C4-2B (cell line): ENCODE results near the gene MTHFS.

Source experiments
- H3K27ac ChIP-seq: fragments of 450-650 bp; 2 replicates; pipeline ENCODE4 v1.5.1; 2017
- CTCF ChIP-seq: fragments of 450-650 bp; conservative IDR thresholded peaks from 2 replicates; pipeline ENCODE4 v1.5.1; 2017; ENCODE audit warnings: mild to moderate bottlenecking
- ZFX ChIP-seq: fragments of 450-650 bp; IDR thresholded peaks from 2 replicates; pipeline ENCODE4 v1.6.1; 2017

Gene MTHFS

GRCh38 chr15:79878078-79878705, 18.6 kb downstream of the MTHFS start:
- TF ChIP-seq ZFX: no peak
- TF ChIP-seq CTCF: no peak
- no peak overlapping the region for H3K27ac ChIP-seq

- H3K27ac ChIP-seq: no peak overlapping the region
Measured at GRCh38 chr15:79875213-79875612, 21.6 kb downstream of the MTHFS start.

GRCh38 chr15:79874242-79874641, 22.6 kb downstream of the MTHFS start:
- no peak overlapping the region for H3K27ac ChIP-seq

More at GRCh38 chr15:79875213-79875612, 21.6 kb downstream of the MTHFS start:
- TF ChIP-seq CTCF (no peak), ZFX (no peak)

DNA sequence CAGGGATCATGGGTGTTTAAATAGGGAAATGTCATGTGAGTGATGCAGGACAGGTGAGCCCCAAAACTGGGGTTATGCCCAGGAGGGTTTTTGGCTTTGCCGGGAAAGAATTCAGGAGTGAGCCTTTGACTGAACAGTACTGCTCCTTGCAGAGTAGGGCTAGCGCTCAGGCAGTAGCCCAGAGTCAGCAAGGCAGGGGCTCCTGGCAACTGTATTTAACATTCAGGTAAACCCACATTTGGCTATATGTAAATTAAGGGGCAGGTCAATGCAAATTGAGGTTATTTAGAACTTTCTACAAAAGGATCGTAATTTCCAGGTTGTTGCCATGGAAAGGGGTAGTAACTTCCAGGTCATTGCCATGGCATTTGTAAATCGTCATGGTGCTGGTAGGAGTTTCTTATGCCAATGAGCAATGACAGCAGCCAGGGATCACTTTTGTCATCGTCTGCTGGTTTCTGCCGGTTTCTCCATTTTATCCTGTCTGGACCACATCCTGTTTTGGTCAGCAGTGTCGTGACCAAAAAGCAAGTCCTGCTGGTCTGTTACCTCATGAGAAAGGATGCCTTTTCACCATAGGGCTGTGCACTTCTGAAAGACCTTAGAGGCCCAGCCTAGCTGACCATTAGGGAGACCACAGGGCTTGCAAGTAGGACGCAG, 24.3 kb downstream of the MTHFS start:
- H3K27ac ChIP-seq: no peak overlapping the region
- TF ChIP-seq ZFX (no peak), CTCF (no peak)

More at GRCh38 chr15:79874242-79874641, 22.6 kb downstream of the MTHFS start:
- no peak for TF ChIP-seq ZFX
- no peak for TF ChIP-seq CTCF

DNA sequence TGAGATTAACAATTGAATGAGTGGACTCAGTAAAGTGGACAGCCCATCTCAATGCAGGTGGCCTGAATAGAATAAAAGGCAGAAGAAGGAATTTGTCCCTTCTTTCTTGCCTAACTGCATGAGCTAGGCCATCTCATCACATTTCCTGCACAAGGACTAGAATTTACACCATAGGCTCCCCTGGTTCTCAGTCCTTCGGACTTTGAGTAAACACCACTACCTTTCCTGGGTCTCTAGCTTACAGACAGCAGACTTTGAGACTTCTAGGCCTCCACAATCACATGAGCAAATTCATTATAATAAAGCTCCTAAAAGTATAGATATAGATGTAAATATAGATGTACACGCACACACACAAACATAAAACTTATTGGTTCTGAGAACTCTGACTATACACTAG, 28.3 kb downstream of the MTHFS start:
- no peak for TF ChIP-seq ZFX
- TF ChIP-seq CTCF: no peak
- no peak overlapping the region for H3K27ac ChIP-seq

GRCh38 chr15:79863886-79864285, 32.9 kb downstream of the MTHFS start:
- H3K27ac ChIP-seq: no peak overlapping the region
- TF ChIP-seq CTCF: no peak

DNA sequence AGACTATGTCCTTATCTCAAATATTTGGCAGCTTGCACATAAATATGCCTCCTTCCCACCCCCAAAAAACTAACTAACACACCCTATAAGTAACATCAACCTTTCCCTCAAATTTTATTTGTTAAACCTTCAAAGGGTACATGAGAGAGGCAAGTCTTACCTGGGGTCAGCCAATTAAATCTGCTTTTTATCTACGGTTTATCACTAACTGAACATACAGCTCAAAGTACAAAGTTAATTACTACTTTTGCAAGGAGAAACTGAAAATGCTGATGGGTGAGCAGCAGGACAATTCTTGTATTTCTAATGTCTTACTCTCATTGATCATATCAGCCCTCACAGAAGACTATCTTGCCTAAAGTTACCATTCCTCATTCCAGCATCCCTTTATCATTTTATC, 34.6 kb downstream of the MTHFS start:
- no peak overlapping the region for H3K27ac ChIP-seq
- TF ChIP-seq ZFX: no peak
- no peak for TF ChIP-seq CTCF
